Measurements from ENCODE around the gene PDCD6IP.
"Not testable (repeated sequence)": the region's sequence is repeated elsewhere in the genome, so short reads cannot be mapped to it uniquely, and the experiment has no call there.

The PDCD6IP gene

GRCh38 chr3:33795856-33796536, 2.4 kb upstream of the PDCD6IP start:
- DNase-seq: no peak

- DNase-seq: no peak
Observed at GRCh38 chr3:33798113-33798417, 365 bp upstream of the PDCD6IP start.

- DNase-seq: no peak
Observed at GRCh38 chr3:33799202-33799551, 747 bp downstream of the PDCD6IP start.

- no peak for DNase-seq
Observed at GRCh38 chr3:33803252-33803651, 4.8 kb downstream of the PDCD6IP start.

GRCh38 chr3:33803894-33804526, 5.6 kb downstream of the PDCD6IP start:
- no peak for DNase-seq

GRCh38 chr3:33807191-33807590, 8.8 kb downstream of the PDCD6IP start:
- no peak for DNase-seq

- DNase-seq: no peak
Observed at GRCh38 chr3:33808559-33808958, 10.1 kb downstream of the PDCD6IP start.

- no peak for DNase-seq
Observed at GRCh38 chr3:33810545-33810944, 12.1 kb downstream of the PDCD6IP start.

GRCh38 chr3:33821989-33822388, 23.6 kb downstream of the PDCD6IP start:
- DNase-seq: no peak

- DNase-seq: no peak
Observed at GRCh38 chr3:33823821-33824220, 25.4 kb downstream of the PDCD6IP start.

GRCh38 chr3:33825111-33825510, 26.7 kb downstream of the PDCD6IP start:
- DNase-seq: no peak

GRCh38 chr3:33826206-33826605, 27.8 kb downstream of the PDCD6IP start:
- no peak for DNase-seq

GRCh38 chr3:33826688-33827087, 28.3 kb downstream of the PDCD6IP start:
- DNase-seq: no peak

GRCh38 chr3:33829720-33830119, 31.3 kb downstream of the PDCD6IP start:
- no peak for DNase-seq

GRCh38 chr3:33831053-33831452, 32.6 kb downstream of the PDCD6IP start:
- no peak for DNase-seq

- no peak for DNase-seq
Observed at GRCh38 chr3:33833408-33834095, 35.1 kb downstream of the PDCD6IP start.

GRCh38 chr3:33834096-33834453, 35.6 kb downstream of the PDCD6IP start:
- no peak for DNase-seq

GRCh38 chr3:33837182-33837581, 38.8 kb downstream of the PDCD6IP start:
- DNase-seq: not testable (repeated sequence)

GRCh38 chr3:33839283-33839682, 40.9 kb downstream of the PDCD6IP start:
- no peak for DNase-seq

GRCh38 chr3:33840179-33840578, 41.7 kb downstream of the PDCD6IP start:
- no peak for DNase-seq

- no peak for DNase-seq
Observed at GRCh38 chr3:33848624-33849347, 50.4 kb downstream of the PDCD6IP start.

GRCh38 chr3:33850599-33850998, 52.2 kb downstream of the PDCD6IP start:
- DNase-seq: not testable (repeated sequence)

GRCh38 chr3:33855407-33855806, 57.0 kb downstream of the PDCD6IP start:
- DNase-seq: not testable (repeated sequence)

Measured in DMS79 treated with DMSO at 0.1 percent for 48 hours (cell line).